HepG2 (cell line): ENCODE measurements around the gene YWHAB. TPM values are rescaled to one million over a fixed set of nuclear protein-coding genes. Genes with fewer than 3 reads are reported as not detected.

Experiments
- AHDC1 ChIP-seq: sonication (generic); formaldehyde crosslinking; IDR thresholded peaks from 2 replicates; pipeline ENCODE4 v1.5.1; 2020; ENCODE audit warnings: mild to moderate bottlenecking, missing genetic modification reagents, borderline replicate concordance
- ETS1 ChIP-seq: sonication (generic); formaldehyde crosslinking; IDR thresholded peaks from 2 replicates; pipeline ENCODE4 v1.4.0; 2020; ENCODE audit warnings: missing genetic modification reagents
- HDAC6 ChIP-seq: fragments of 200-600 bp; sonication (generic); IDR thresholded peaks from 2 replicates; pipeline ENCODE4 v1.7.0; 2017; ENCODE audit warnings: mild to moderate bottlenecking, antibody characterized with exemption, low read length, low read depth
- ISL2 ChIP-seq: sonication (generic); formaldehyde crosslinking; IDR thresholded peaks from 2 replicates; pipeline ENCODE4 v1.5.0; 2020; ENCODE audit warnings: missing genetic modification reagents
- NCOR1 ChIP-seq: fragments of 200-600 bp; sonication (generic); IDR thresholded peaks from 2 replicates; pipeline ENCODE4 v1.7.0; 2017; ENCODE audit warnings: antibody characterized with exemption, low read length, borderline replicate concordance
- XRCC5 ChIP-seq: fragments of 200-400 bp; formaldehyde crosslinking; optimal IDR thresholded peaks from 2 replicates; pipeline ENCODE3; 2017; ENCODE audit warnings: mild to moderate bottlenecking, low read length
- ZNF101 ChIP-seq: sonication (generic); formaldehyde crosslinking; IDR thresholded peaks from 2 replicates; pipeline ENCODE4 v1.4.0; 2020; ENCODE audit warnings: mild to moderate bottlenecking, low read depth, missing genetic modification reagents, borderline replicate concordance
- ZNF274 ChIP-seq: sonication (generic); formaldehyde crosslinking; IDR thresholded peaks from 2 replicates; pipeline ENCODE4 v1.5.1; 2020; ENCODE audit warnings: mild to moderate bottlenecking, missing genetic modification reagents
- ZNF276 ChIP-seq: sonication (generic); formaldehyde crosslinking; IDR thresholded peaks from 2 replicates; pipeline ENCODE4 v1.4.0; 2020; ENCODE audit warnings: mild to moderate bottlenecking, low read depth, missing genetic modification reagents
- ZNF281 ChIP-seq: sonication (generic); formaldehyde crosslinking; IDR thresholded peaks from 2 replicates; pipeline ENCODE4 v1.4.0; 2020; ENCODE audit warnings: missing genetic modification reagents, borderline replicate concordance
- ZNF3 ChIP-seq: IDR thresholded peaks from 2 replicates; pipeline ENCODE4 v1.7.0; 2017; ENCODE audit warnings: inconsistent platforms
- ZNF720 ChIP-seq: sonication (generic); formaldehyde crosslinking; IDR thresholded peaks from 2 replicates; pipeline ENCODE4 v1.4.0; 2020; ENCODE audit warnings: missing genetic modification reagents
- ZNF737 ChIP-seq: sonication (generic); formaldehyde crosslinking; IDR thresholded peaks from 2 replicates; pipeline ENCODE4 v1.5.0; 2020; ENCODE audit warnings: missing genetic modification reagents, mild to moderate bottlenecking, borderline replicate concordance
- ZNF839 ChIP-seq: sonication (generic); formaldehyde crosslinking; IDR thresholded peaks from 2 replicates; pipeline ENCODE4 v1.4.0; 2020; ENCODE audit warnings: missing genetic modification reagents, mild to moderate bottlenecking, borderline replicate concordance
- ZSCAN5A ChIP-seq: sonication (generic); formaldehyde crosslinking; IDR thresholded peaks from 2 replicates; pipeline ENCODE4 v1.8.0; 2022; ENCODE audit warnings: mild to moderate bottlenecking, missing genetic modification reagents, borderline replicate concordance
- polyA plus RNA-seq, 8 experiments: library from polyadenylated mRNA; depleted of rRNA in 3 of 8; stranded (reverse) in 7 of 8; unstranded in 1 of 8; fragments of >200 nt; fragmentation: Illumina TruSeq in 4 of 8; extraction: Trizol in 4 of 8; gene quantifications; 2 replicates each; pipeline versions ENCODE4 v1.2.1 to v1.2.3, GENCODE V29; 2011 to 2016; ENCODE audit warnings: low read depth in 4 of 8, missing spikeins in 1 of 8, mixed read lengths in 1 of 8; ENCODE audit not compliant: insufficient read depth in 1 of 8
- total RNA-seq, 5 experiments: library from RNA; depleted of rRNA; stranded (reverse); fragments of >200 nt; fragmentation: Illumina TruSeq; extraction: Trizol; gene quantifications; 2 replicates each; pipeline ENCODE4 v1.2.3, GENCODE V29; 2016; ENCODE audit warnings: low read depth in 1 of 5

Gene YWHAB
- total and polyA plus RNA-seq, 2 of the 13 experiments (the other 11 are each of a cell fraction or from before 2014, with no cell fraction given): 77.2 to 121 TPM

GRCh38 chr20:44911264-44911921 lies 25.9 kb downstream of the YWHAB start (continued):
- TF ChIP-seq ZSCAN5A (CRISPR knock-in tag): 0 out of 2 replicates have a peak, but pooled peaks have one; percentile 19
- no peak; the same call in 1 of the 2 replicates for TF ChIP-seq NCOR1
- TF ChIP-seq ZNF281 (CRISPR knock-in tag): no peak
- peak; percentile 98 for TF ChIP-seq XRCC5
- TF ChIP-seq ZNF839 (CRISPR knock-in tag): no peak
- 0 out of 2 replicates have a peak, but pooled peaks have one; percentile 43 for TF ChIP-seq ETS1 (CRISPR knock-in tag)
- no peak for TF ChIP-seq ZNF720 (CRISPR knock-in tag)
- peak; percentile 53 for TF ChIP-seq ZNF274 (CRISPR knock-in tag)
- TF ChIP-seq ZNF101 (CRISPR knock-in tag): no peak
- TF ChIP-seq ISL2 (CRISPR knock-in tag): peak; percentile 74
- no peak for TF ChIP-seq HDAC6
- TF ChIP-seq ZNF276: no peak
- no peak; the same call in 1 of the 2 replicates for TF ChIP-seq AHDC1
- no peak for TF ChIP-seq ZNF737 (CRISPR knock-in tag)
- TF ChIP-seq ZNF3: no peak
